Measurements from ENCODE around the gene CYP4V2. TPM values are rescaled to one million over a fixed set of nuclear protein-coding genes. Genes with fewer than 3 reads are reported as not detected.

CYP4V2 gene
- total RNA-seq, 1 experiment from 2014 or later, result 8.6 TPM

DNA sequence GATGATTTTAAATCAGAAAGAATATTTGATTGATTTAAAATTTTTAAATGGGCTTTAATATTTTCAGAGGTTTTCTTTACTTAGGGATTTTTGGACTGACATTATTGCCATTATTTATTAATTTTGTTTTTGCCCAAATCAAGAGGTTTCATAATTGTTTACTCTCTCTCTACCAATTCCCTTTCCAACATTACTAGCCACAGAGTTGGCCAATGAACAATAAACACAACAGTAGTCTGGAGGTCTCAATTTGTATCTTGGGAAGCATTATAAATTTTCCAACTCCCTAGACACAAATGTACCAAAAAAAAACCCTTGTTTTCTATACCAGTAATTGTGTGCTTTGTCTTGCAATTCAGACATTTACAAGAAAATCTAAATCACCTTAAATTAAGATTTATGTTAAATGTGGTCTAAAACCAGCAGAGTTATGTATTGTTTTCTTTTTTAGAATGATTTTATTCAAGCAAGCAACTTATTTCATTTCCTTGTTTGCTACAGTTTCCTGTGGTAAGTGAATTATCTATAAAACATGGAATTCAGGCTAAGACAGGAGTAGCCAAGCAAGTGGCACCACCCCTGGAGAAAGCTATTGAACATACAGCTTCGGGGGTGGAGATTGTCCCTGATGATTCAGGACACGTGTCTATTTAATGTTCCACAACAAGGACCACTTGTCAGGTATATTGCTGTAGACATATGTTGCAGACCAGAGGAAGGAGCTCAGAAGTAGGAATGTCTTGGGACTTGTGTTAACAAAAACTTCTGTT lies 36.6 kb downstream of the CYP4V2 start (continued):
- TF ChIP-seq POLR2A (IDR thresholded peaks at IDR 0.05; ENCODE audit: borderline replicate concordance, extremely low read depth, insufficient read depth, insufficient read length) (no peak), ELF1 (IDR thresholded peaks at IDR 0.05; ENCODE audit: borderline replicate concordance, low read depth) (no peak), EZH2phosphoT487 (IDR thresholded peaks at IDR 0.05; ENCODE audit: borderline replicate concordance) (no peak), YY1 (IDR thresholded peaks at IDR 0.05; ENCODE audit: extremely low read depth, insufficient replicate concordance, low read depth, low read length) (no peak), JUND (IDR thresholded peaks at IDR 0.05) (no peak), TCF7L2 (IDR thresholded peaks at IDR 0.05; ENCODE audit: borderline replicate concordance, extremely low read depth, insufficient read depth, insufficient read length) (no peak)

- intact Hi-C loops (cut with micrococcal nuclease), result no loop called here
- DNase-seq (ENCODE audit: low read depth, low spot score) (no peak), ATAC-seq (no peak)
- H4K20me1 ChIP-seq (ENCODE audit: insufficient read depth), result no peaks in the 10 kb centered on the region
- no peak overlapping the region for H3K4me3 ChIP-seq (replicated peaks in 1 of 2; ENCODE audit: low read depth in 1 of 2, low read length in 2 of 2)
- H3K79me2 ChIP-seq (ENCODE audit: insufficient read depth, low read length), result no peaks in the 10 kb centered on the region
- no peak overlapping the region for H3K4me2 ChIP-seq (ENCODE audit: low read length)
- POLR2A ChIA-PET, result no interaction called here
- H3K36me3 ChIP-seq (ENCODE audit: control insufficient read depth in 1 of 2, insufficient read depth in 2 of 2, low read length in 2 of 2), result no peaks in the 10 kb centered on the region
- peaks cover 0 to 4% of the 10 kb centered on the region in 2 experiments; a peak in 1 of 4 replicates for H3K9me3 ChIP-seq (ENCODE audit: control insufficient read depth in 1 of 2, insufficient read depth in 1 of 2, low read depth in 1 of 2, low read length in 2 of 2)
- TF ChIP-seq, protein P1, sequence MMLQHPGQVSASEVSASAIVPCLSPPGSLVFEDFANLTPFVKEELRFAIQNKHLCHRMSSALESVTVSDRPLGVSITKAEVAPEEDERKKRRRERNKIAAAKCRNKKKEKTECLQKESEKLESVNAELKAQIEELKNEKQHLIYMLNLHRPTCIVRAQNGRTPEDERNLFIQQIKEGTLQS (IDR thresholded peaks at IDR 0.05), result no peak
- TF ChIP-seq TCF7L2 (IDR thresholded peaks at IDR 0.05; ENCODE audit: borderline replicate concordance, extremely low read depth, insufficient read depth, insufficient read length) (no peak), POLR2AphosphoS5 (IDR thresholded peaks at IDR 0.05; ENCODE audit: low read depth, low read length) (no peak), FOSL1 (IDR thresholded peaks at IDR 0.05; ENCODE audit: low read depth) (no peak), RAD21 (IDR thresholded peaks at IDR 0.05; ENCODE audit: low read depth) (no peak), EZH2 (IDR thresholded peaks at IDR 0.05) (no peak), ELF1 (IDR thresholded peaks at IDR 0.05; ENCODE audit: borderline replicate concordance, low read depth) (no peak)
- CTCF ChIA-PET, result no interaction called here
- H2AFZ ChIP-seq (ENCODE audit: low read depth, low read length, poor library complexity, severe bottlenecking), result peak overlapping the region; percentile 42
- peaks cover 4% of the 10 kb centered on the region; the same call in 1 of the 2 replicates for H3K9me2 ChIP-seq (ENCODE audit: insufficient read depth)
- H3K27ac ChIP-seq (ENCODE audit: low read depth, low read length), result no peak overlapping the region
- H3K27me3 ChIP-seq (ENCODE audit: insufficient read depth, low read length), result no peaks in the 10 kb centered on the region
- no peak overlapping the region for H3K9ac ChIP-seq (ENCODE audit: low read length)
- RAD21 ChIA-PET (ENCODE audit: low non-redundant PET in 1 of 2, low total read pairs in 2 of 2, uncharacterized antibody in 2 of 2, unreplicated experiment in 2 of 2), result no interaction called here
- BruUV-seq (replicated peaks), result no TSS peak
- H3K4me1 ChIP-seq (ENCODE audit: control insufficient read depth in 1 of 2, insufficient read depth in 2 of 2, low read length in 2 of 2), result no peaks in the 10 kb centered on the region
These were observed 37.1 kb downstream of the CYP4V2 start for GRCh38 chr4:186228514-186228894.

Data from HCT116 (cell line).